ENCODE data around the gene B3GNT5. TPM values are rescaled to one million over a fixed set of nuclear protein-coding genes. Genes with fewer than 3 reads are reported as not detected.

Gene B3GNT5
- total RNA-seq, 1 donor from 2014 or later, result 1.3 TPM

- no peak for ATAC-seq (ENCODE audit: poor library complexity)
- intact Hi-C loops (cut with DNase I), result no loop called here
- no peak for DNase-seq
Observed at GRCh38 chr3:183281126-183281797, 28.2 kb downstream of the B3GNT5 start.

GRCh38 chr3:183283886-183284285 is 30.8 kb downstream of the B3GNT5 start:
- intact Hi-C loops (cut with DNase I), result no loop called here
- no peak for ATAC-seq (ENCODE audit: poor library complexity)
- DNase-seq, result no peak

- intact Hi-C loops (cut with DNase I), result no loop called here
- no peak for ATAC-seq (ENCODE audit: poor library complexity)
- no peak for DNase-seq
Observed at GRCh38 chr3:183284570-183284969, 31.5 kb downstream of the B3GNT5 start.

GRCh38 chr3:183285318-183285717 is 32.3 kb downstream of the B3GNT5 start:
- no peak for DNase-seq
- no peak for ATAC-seq (ENCODE audit: poor library complexity)
- intact Hi-C loops (cut with DNase I), result no loop called here

GRCh38 chr3:183285828-183286457 is 32.9 kb downstream of the B3GNT5 start:
- ATAC-seq (ENCODE audit: poor library complexity) (peak; percentile 90), DNase-seq (peak; percentile 82)
- intact Hi-C loops (cut with DNase I), result no loop called here

- intact Hi-C loops (cut with DNase I), result no loop called here
- ATAC-seq (ENCODE audit: poor library complexity), result peak; percentile 76
Observed at GRCh38 chr3:183287301-183287971, 34.4 kb downstream of the B3GNT5 start.

GRCh38 chr3:183288117-183288516 is 35.1 kb downstream of the B3GNT5 start:
- intact Hi-C loops (cut with DNase I), result no loop called here
- ATAC-seq (ENCODE audit: poor library complexity), result no peak

More at GRCh38 chr3:183287301-183287971, 34.4 kb downstream of the B3GNT5 start:
- DNase-seq, result no peak

GRCh38 chr3:183290216-183290615 is 37.2 kb downstream of the B3GNT5 start:
- intact Hi-C loops (cut with DNase I), result no loop called here
- DNase-seq (no peak), ATAC-seq (ENCODE audit: poor library complexity) (no peak)

More at GRCh38 chr3:183288117-183288516, 35.1 kb downstream of the B3GNT5 start:
- no peak for DNase-seq

- DNase-seq, result no peak
- ATAC-seq (ENCODE audit: poor library complexity), result no peak
- intact Hi-C loops (cut with DNase I), result no loop called here
Observed at GRCh38 chr3:183291497-183292031, 38.5 kb downstream of the B3GNT5 start.

- intact Hi-C loops (cut with DNase I), result no loop called here
- no peak for DNase-seq
- ATAC-seq (ENCODE audit: poor library complexity), result no peak
Observed at GRCh38 chr3:183293966-183294365, 40.9 kb downstream of the B3GNT5 start.

- no peak for DNase-seq
- ATAC-seq (ENCODE audit: poor library complexity), result peak; percentile 85
- intact Hi-C loops (cut with DNase I), result no loop called here
Observed at GRCh38 chr3:183295211-183295610, 42.2 kb downstream of the B3GNT5 start.

GRCh38 chr3:183296944-183297343 is 43.9 kb downstream of the B3GNT5 start:
- no peak for DNase-seq
- ATAC-seq (ENCODE audit: poor library complexity), result no peak
- intact Hi-C loops (cut with DNase I), result no loop called here

- DNase-seq (peak; percentile 74), ATAC-seq (ENCODE audit: poor library complexity) (peak; percentile 64)
- intact Hi-C loops (cut with DNase I), result no loop called here
Observed at GRCh38 chr3:183298701-183299153, 45.7 kb downstream of the B3GNT5 start.

- intact Hi-C loops (cut with DNase I), result no loop called here
- no peak for ATAC-seq (ENCODE audit: poor library complexity)
- DNase-seq, result no peak
Observed at GRCh38 chr3:183299976-183300375, 46.9 kb downstream of the B3GNT5 start.

GRCh38 chr3:183300996-183301562 is 48.0 kb downstream of the B3GNT5 start:
- ATAC-seq (ENCODE audit: poor library complexity) (no peak), DNase-seq (no peak)
- intact Hi-C loops (cut with DNase I), result no loop called here

GRCh38 chr3:183301937-183302580 is 49.0 kb downstream of the B3GNT5 start:
- ATAC-seq (ENCODE audit: poor library complexity), result no peak
- intact Hi-C loops (cut with DNase I), result no loop called here
- no peak for DNase-seq

- intact Hi-C loops (cut with DNase I), result no loop called here
- DNase-seq, result no peak
- ATAC-seq (ENCODE audit: poor library complexity), result no peak
Observed at GRCh38 chr3:183303690-183304089, 50.6 kb downstream of the B3GNT5 start.

GRCh38 chr3:183306798-183307671 is 54.0 kb downstream of the B3GNT5 start:
- DNase-seq, result peak; percentile 87
- peak; percentile 85 for ATAC-seq (ENCODE audit: poor library complexity)
- intact Hi-C loops (cut with DNase I), result no loop called here

Measured in Right ventricle myocardium superior (tissue), 1 donor.